ENCODE data around the gene ALDH1L2.
"Not testable (repeated sequence)": the region's sequence is repeated elsewhere in the genome, so short reads cannot be mapped to it uniquely, and the experiment has no call there.

Gene ALDH1L2

DNA sequence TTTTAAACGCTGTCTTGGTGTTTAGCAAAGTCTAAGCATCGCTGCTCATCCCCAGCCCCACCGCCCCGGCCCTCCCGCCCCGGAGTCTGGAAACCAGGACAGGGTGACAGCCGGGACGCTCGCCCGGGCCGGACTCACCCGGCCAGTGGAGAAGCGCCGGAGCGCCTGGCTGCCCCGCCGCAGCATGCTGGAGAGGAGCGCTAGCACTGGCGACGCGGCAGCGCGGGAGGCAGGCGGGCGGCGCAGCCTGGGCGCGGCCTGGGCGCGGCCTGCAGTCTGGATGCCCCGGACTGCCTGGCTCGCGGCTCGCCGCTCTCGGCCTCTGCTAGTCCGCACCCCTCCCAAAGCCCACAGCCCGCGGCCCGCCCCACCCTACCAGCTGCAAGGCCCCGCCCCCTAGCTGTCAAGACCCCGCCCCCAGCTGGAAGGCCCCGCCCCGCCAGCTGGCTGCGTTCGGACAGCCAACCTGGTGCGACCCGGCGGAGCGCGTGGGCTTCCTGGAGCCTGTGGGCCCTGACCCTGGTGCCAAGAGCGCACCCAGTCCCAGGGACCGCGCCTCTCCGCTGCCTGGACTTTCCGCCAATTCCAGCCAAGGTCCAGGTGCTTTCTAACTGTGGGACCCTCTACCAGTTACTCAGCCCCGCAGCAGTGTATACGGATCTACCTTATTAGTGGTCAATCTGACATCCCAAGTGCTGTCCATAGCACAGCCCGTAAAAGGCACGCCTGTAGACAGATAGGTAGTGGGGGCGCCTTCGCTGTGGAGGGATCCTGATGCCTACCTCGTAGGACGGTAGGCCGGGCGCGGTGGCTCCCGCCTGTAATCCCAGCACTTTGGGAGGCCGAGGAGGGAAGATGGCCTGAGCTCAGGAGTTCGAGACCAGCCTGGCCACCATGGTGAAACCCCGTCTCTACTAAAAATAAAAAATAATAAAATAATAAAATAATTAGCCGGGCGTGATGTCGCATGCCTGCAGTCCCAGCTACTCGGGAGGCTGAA lies at the start of gene ALDH1L2:
Gene ALDH1L2, minus strand, starts transcription at position 208 of the 1,000 bp plus-strand sequence. Its CDS starts 22 bp downstream, at position 186.
- peak; percentile 97 for DNase-seq (ENCODE audit: low spot score)

DNA sequence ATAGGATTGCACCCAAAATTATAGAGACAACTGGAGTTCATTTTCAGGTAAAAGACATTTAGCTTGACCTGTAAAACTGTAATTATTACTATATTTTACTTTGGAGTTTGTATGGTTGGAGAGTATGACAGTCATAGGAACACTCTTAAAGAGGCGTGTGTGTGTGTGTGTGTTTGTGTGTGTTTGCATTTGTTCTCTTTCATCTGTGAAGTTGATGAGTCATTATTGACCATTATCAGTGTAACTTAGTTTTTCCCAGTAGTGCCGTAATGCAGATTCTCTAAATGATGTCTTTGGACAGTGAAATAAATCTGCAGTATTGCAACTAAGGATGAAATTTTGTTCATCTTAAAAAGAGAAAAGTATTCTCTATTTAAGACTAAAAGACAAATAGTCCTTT lies 36.3 kb upstream of the ALDH1L2 start:
- no peak for DNase-seq (ENCODE audit: low spot score)

DNA sequence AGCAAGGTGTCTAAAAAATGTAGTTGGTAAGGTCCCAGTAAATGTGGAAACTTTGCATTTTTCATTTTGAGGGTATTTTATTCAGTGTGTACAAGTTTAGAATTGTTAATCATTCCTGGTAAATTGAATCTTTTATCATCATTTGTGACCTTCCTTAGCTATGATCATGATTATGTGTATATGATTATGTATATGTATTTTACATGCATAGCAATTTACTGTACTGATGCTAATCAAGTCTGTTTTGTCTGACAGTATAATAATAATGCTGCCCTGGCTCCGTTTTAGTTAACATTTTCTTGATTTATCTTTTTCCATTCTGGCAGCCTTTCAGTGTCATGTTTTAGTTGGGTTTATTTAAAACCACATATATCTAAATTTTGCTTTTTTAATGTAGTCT lies 32.7 kb upstream of the ALDH1L2 start:
- DNase-seq (ENCODE audit: low spot score) = no peak

DNA sequence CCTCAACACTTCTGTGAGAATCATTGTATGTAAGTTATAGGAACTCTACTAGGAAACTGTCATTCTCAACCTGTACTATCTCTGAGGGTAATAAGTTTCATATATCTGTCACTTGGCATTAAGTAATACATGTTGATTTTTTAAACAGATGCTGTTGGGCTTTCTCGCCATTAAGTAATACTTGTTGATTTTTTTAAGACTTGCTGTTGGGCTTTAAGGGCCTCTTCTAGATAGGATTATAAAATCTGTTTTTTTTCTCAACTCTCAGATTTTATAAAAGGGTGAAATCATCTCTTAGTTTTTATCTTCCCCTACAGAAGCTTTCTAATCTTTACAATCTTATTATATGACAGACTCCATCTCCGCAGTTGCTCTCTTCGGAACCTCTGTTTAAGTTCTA lies 28.8 kb upstream of the ALDH1L2 start:
- DNase-seq (ENCODE audit: low spot score) = no peak

DNA sequence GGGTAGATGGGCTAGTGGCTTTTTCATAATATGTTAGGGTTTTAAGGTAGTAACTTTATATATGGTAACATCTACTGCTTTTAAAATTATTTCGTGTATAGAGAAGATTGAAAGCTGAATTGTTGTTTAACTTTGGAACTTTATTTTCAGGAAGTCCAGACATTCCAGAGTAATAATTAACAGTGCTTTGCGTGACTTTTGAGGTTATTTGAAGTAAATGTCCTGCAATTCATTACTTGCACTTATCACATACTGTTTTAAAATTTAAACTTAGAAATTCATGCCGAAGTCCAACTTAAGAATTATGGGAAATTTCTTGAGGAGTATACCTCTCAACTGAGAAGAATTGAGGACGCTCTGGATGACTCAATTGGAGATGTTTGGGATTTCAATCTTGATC lies 26.6 kb upstream of the ALDH1L2 start:
- no peak for DNase-seq (ENCODE audit: low spot score)

DNA sequence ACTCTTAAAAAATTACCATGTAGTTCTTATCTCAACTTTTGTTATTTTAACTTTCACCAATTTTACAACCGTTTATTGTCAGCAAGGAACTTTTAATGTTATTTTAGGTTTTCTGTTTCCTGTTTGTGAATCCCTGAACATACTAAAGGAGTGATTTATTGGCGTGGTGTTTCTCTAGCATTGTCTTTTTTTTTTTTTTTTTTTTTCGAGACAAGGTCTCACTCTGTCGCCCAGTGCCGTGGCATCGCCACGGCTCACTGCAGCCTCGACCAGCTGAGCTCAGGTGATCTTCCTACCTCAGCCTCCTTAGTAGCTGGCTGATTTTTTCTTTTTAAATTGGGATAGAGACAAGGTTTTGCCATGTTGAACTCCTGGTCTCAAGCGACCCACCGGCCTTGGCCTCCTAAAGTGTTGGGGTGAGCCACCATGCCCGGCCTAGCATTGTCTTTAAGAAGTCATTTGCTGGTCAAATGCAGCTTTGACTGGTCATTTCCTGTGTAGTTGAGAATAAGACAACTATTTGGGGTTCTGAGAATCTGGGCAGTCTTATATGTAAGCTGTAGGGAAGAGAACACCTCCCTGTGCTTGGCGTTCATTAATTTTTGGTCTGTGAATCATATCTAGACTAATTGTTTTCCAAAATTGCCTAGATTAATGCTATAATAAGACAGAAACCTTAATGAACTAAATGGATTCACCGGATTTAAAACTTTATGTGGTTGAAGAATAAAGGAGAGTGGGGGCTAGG lies 25.4 kb upstream of the ALDH1L2 start:
- DNase-seq (ENCODE audit: low spot score) = no peak

DNA sequence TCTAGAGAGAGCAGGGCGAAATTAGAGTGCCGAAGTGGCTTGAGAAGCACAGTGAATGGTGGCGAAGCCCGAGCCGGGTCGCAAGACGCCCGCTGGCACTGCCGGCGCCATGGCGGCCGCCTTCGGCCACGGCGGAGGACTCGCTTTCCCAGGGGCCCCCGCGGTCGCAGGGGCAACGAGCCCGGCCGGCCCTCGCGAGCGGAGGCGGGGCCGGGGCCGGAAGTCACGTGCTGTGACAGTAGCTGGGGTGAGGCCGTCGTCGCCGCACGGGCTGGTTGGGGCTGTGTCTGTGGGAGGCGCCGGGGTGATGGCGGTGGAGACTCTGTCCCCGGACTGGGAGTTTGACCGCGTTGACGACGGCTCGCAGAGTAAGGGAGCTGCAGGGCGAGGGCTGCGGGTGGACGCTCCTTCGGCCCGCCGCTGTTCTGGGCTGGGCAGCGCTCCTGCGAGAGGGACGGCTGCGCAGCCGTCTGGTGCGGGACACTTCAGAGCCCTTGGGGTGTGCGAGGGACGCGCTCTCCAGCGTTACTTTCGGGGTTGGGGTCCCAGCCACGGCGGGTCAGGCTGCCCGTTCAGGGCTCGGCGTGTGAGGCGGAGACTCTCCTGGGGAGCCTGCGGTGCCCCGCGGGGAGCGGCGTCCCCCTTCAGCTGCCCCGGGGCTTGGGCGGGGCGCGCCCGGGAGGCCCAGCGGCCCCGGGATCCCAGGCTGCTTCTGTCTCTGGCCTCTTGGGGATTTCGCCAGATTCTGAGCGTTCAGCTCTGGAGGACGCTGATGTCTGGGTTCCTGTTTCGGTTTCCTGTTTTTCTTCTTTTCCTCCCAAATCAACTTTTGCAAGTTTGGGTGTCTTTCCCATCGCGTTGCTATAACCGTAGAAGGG lies 23.5 kb upstream of the ALDH1L2 start, which contains the start of gene WASHC4:
Gene WASHC4, plus strand, starts transcription at position 238 of the 878 bp plus-strand sequence. Its CDS starts 70 bp downstream, at position 308.
- peak; percentile 98 for DNase-seq (ENCODE audit: low spot score)

DNA sequence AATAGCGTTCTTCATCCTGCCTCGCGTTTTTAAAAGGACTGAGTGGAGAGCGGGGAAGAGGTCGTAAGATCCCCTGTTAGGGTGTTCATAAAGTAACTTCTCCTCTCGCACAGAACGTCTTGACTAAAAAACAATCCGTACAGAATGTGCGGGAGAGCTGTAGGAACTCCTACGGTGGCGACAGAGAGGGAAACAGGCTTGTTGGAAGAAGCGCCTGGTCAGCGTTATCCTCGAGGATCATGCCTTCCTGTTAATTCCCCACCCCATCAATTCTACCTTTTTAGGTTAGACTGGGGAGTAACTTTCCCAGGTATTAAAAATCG lies 22.9 kb upstream of the ALDH1L2 start:
- DNase-seq (ENCODE audit: low spot score) = no peak

DNA sequence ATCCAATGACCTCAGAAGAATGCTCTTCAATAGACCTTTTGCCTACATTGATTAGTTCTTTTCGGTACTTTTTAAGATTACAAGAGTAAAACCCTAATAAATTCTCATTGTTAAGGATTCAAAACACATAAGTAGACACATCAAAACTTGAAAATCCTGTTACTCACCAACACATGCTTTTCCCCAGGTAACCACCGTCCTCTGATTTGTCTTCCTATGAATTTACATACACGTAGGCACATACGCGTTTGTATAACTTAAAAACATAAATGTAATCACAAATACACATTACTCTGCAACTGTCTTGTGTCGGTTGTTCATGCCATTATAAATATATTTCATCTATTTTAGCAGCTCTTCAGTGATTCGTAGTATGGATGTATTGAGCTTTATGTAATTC lies 22.4 kb upstream of the ALDH1L2 start:
- no peak for DNase-seq (ENCODE audit: low spot score)

DNA sequence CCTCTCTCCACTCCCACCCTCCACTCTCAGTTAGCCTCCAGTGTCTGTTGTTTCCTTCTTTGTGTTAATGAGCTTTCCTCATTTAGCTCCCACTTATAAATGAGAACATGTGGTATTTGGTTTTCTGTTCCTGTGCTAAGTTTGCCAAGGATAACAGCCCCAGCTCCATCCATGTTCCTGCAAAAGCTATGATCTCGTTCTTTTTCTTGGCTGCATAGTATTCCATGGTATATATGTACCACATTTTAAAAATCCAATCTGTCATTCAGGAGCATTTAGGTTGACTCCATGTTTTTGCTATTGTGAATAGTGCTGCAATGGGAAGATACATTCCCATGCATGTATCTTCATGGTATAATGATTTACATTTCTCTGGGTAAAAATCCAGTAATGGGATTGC lies 20.5 kb upstream of the ALDH1L2 start:
- DNase-seq (ENCODE audit: low spot score) = no peak

DNA sequence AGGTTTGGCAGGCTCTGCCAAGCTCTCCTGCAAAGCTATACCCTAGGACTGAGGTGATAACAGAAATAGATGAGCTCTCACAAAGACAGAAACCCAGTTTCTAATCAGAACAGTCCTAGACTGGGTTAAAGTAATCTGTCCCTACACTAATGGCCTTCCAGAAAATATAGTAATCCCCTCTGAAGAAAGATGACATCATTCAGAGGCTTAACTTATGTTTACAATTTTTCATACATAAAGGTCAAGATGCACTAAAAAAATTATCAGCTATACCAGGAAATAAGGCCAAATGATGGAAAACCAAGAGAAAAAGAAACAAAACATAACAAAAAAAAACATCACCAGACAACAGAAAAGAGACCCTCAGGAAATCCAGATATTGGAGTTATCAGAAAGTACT lies 18.4 kb upstream of the ALDH1L2 start:
- DNase-seq (ENCODE audit: low spot score) = no peak

DNA sequence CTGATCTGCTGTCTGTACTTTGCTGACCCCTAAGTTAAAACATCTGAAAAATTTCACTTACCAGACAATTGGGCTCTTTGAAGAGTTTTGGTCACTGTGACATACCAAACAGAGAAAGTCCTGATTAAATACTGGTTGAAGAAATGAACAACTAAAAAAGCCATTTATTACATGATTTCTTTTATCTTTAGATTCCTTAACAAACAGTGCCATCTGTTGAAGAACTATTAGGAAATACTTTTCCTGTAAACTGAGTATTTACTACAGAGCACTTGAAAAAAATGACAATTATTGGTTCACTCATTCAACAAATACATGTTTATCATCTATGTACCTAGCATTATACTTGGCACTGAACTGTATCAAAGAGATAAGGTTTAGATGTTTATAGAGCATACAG lies 16.7 kb upstream of the ALDH1L2 start:
- peak; percentile 37 for DNase-seq (ENCODE audit: low spot score)

DNA sequence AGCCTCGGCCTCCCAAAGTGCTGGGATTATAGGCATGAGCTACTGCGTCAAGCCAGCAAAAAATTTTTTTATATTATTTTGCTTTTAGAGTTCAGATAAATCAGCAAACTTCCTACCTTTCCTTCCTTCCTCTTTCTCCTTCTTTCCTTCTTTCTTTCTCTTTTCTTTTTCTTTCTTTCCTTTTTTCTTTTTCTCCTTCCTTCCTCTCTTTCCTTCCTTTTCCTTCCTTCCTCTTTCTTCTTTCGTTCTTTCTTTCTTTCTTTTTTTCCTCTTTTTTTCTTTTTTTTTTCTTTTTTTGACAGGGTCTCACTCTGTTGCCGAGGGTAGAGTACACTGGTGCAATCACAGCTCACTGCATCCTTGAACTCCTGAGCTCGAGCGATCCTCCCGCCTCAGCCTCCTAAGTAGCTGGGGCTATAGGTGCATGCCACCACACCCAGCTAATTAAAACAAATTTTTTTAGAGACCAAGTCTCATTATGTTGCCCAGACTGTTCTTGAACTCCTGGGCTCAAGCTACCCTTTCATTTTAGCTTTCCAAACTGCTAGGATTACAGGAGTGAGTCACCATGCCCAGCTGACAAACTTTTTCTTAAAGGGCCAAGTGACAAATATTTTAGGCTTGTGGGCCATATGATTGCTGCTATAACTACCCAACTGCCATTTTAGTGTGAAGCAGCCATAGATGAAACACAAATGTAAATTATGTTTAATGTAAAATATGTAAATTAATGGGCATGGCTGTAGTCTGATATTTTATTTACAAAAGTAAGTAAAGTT lies 16.1 kb upstream of the ALDH1L2 start:
- DNase-seq (ENCODE audit: low spot score) = peak; percentile 16

DNA sequence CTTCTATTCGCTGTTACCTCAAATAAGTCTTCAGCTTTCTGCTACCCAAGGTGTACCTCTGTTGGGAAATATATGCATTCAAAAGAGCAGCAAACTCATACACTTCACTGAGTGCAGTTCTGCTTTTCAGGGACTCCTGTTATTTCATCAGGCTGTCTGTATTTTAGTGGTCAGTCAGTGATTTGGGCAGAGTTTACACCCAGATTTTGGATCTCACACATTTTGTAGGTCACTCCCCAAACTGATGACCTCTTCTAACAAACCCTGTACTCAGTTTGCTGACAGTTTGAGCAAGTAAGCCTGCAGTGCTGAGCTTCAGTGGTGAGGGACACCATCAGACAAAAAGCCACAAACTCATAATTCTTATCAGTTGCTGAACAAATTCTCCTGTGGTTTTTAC lies 15.1 kb upstream of the ALDH1L2 start:
- no peak for DNase-seq (ENCODE audit: low spot score)

DNA sequence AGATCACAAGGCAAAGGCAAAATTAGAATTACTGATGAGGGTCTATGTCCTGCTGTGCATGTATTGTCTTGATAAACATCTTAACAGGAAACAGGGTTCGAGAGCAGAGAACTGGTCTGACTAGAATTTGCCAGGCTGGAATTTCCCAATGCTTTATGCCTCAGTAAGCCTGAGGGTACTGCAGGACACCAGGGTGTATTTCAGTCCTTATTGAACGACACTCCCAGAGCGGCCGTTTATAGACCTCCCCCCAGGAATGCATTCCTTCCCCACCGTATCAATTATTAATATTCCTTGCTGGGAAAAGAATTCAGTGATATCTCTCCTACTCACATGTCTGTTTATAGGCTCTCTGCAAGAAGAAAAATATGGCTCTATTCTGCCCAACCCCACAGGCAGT lies 11.1 kb upstream of the ALDH1L2 start:
- not testable (repeated sequence) for DNase-seq (ENCODE audit: low spot score)

DNA sequence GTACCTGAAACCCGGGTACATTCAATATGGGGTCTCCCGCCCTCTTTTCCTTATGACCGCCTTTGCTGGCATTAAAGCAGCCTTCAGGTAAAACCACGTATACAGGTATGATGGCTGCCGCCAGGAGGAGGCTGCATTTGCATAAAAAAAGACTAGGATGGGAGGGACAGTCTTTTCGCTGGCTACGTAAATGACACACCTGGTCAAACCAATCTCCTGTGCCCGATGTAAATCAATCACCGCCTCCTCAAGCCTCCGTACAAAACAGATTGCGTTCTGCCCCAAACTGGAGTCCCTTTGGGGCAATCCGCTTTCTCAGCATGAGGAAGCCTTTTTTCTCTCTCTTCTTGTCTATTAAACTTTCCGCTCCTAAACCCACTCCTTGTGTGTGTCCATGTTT lies 8.1 kb upstream of the ALDH1L2 start:
- no peak for DNase-seq (ENCODE audit: low spot score)

DNA sequence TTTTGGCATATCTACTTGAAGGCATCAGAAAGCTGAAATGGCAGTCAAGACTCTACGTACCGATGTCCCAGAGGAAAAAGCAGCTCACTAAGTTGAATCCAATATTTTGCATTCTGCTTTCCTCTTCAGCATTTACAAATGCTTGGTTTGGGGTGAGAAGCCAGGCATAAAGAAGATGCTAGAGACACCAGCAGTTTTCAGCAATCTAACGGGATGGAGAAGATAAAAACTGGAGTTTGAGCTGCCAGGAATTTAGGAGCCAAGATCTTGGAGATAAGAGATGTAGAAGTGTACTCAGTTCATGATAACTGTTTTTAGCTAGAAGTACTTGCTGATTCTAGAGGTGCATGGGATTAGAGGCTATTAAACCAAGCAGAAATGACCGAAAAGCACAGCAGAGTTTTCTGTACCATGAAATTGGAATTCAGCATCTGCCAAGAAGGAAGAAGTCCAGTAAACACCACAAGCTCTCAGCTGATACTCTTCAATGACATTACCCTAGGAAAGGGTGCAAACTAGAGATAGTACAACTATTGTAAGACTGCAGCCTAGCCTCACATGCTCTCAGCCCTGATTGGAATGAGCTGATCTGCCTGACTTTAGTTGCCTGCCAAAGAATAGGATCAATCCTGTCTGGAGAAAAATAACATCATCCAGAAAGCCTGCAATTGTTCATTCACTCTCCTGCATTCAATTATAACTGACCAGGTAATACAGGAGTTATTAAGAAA lies 7.4 kb upstream of the ALDH1L2 start:
- DNase-seq (ENCODE audit: low spot score) = no peak

DNA sequence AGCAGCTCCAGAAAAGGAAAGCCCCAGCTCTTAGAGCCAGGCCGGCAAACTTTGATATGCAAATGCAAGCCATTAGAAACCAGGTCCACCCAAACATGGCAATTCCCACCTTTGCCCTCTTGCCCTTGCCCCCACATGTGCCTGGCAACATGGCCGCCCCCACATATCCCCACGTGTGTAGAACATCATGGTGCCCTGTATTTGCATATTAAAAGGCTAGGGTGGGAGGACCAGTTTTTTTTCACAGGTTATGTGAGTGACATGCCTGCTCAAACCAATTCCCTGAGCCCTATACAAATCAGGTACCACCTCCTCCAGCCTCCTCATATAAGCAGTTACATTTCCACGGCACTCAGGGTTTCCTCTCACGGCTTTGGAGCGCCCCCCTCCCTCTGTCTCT lies 6.1 kb upstream of the ALDH1L2 start:
- no peak for DNase-seq (ENCODE audit: low spot score)

DNA sequence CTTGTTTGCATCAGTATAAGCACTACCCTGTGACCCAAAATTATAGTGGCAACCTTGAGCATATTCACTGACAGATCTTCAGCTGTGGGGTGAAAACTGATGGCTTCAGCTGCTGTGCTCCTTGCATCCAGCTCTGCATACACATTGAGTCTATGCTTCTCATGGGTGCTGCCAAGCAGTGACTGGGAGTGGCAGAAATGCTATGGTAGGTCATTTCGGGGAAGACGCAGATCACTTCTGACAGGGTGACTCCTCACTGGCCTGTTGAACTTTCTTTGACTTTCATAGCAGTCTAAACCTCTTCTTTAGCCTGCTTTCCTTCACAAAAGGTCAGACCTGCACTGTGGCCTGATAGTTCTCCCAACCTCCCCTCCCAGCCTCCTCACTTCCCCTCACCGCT lies 5.6 kb upstream of the ALDH1L2 start:
- DNase-seq (ENCODE audit: low spot score) = no peak

DNA sequence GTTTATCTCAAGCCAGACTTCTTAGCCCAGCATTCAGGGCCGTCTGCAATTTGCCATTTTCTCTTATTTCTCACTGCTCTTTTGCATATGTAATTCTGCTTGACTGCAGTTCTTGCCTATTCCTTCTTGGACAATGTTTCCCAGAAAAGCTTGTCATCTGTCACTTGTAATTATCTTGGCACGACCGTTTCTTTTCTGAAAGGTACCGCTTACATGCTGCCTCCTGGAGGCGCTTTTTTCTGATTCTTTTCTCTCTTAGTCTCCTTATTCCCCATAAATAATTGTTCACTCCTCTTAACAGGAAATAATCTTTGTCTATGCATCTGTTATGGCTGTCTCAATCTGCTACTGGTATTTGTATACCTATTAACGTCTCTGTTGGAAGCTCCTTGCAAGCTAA lies 1.2 kb upstream of the ALDH1L2 start:
- no peak for DNase-seq (ENCODE audit: low spot score)

All from GM03348 (cell line).